B cell (primary cell): ENCODE results near the gene KISS1R. TPM values are rescaled to one million over a fixed set of nuclear protein-coding genes. Genes with fewer than 3 reads are reported as not detected.
A peak's percentile ranks its signal among the peaks of the same experiment; 100 is the strongest.

ENCODE experiments used
- ATAC-seq: fragments of 200-7000 bp; cut with Tn5 transposase; one replicate; pipeline ENCODE4 v1.10.0; 2021; ENCODE audit warnings: low read depth, mild to moderate bottlenecking, moderate number of reproducible peaks, moderate library complexity
- CTCF ChIA-PET: fragments of 350-600 bp; sonication (Branson Sonifier 250); formaldehyde crosslinking; loops from one replicate; lab custom pipeline; 2021; ENCODE audit warnings: antibody characterized with exemption, inconsistent platforms; lab: Charles Lee
- POLR2A ChIA-PET: fragments of 350-600 bp; sonication (Branson Sonifier 250); formaldehyde crosslinking; loops from one replicate; lab custom pipeline; 2021; ENCODE audit warnings: antibody characterized with exemption; lab: Charles Lee
- DNase-seq: peaks from one replicate; pipeline ENCODE4 v3.0.0; 2013
- H2AFZ ChIP-seq: 2 replicates; pipeline ENCODE4 v1.6.1; 2012; ENCODE audit warnings: mild to moderate bottlenecking, low read depth, low read length; ENCODE audit not compliant: insufficient read depth, poor library complexity, severe bottlenecking
- H3K27ac ChIP-seq, 2 donors: 1 replicate in 1 of 2; 2 replicates in 1 of 2; pipeline ENCODE4 v1.5.1; 2012 to 2013; ENCODE audit warnings: low read length in 2 of 2, mild to moderate bottlenecking in 2 of 2, moderate library complexity in 1 of 2
- H3K27me3 ChIP-seq, 4 experiments: fragments of 200-600 bp in 1 of 4; sonication (generic) in 1 of 4; replicated peaks in 1 of 4; 1 replicate in 2 of 4; 2 replicates in 2 of 4; pipeline versions ENCODE4 v1.6.1 to v1.7.0; 2013 to 2016; ENCODE audit warnings: low read length in 3 of 4, mild to moderate bottlenecking in 2 of 4, mixed read lengths in 1 of 4, moderate library complexity in 1 of 4; ENCODE audit not compliant: insufficient read depth in 4 of 4, control insufficient read depth in 3 of 4; ENCODE audit errors: control extremely low read depth in 1 of 4
- H3K36me3 ChIP-seq, 2 experiments: replicated peaks in 1 of 2; 1 replicate in 1 of 2; 2 replicates in 1 of 2; pipeline versions ENCODE4 v1.6.1 to v1.7.1; 2013; ENCODE audit warnings: low read length in 1 of 2; ENCODE audit not compliant: insufficient read depth in 2 of 2, control insufficient read depth in 1 of 2; ENCODE audit errors: control extremely low read depth in 1 of 2, extremely low read depth in 1 of 2
- H3K4me1 ChIP-seq, 2 donors: fragments of 200-600 bp in 1 of 2; sonication (generic) in 1 of 2; 1 replicate in 1 of 2; 2 replicates in 1 of 2; pipeline versions ENCODE4 v1.5.1 to v1.6.1; 2013 to 2017; ENCODE audit warnings: low read length in 2 of 2; ENCODE audit not compliant: control insufficient read depth in 2 of 2, insufficient read depth in 2 of 2
- H3K4me2 ChIP-seq: replicated peaks from 2 replicates; pipeline ENCODE3; 2012; ENCODE audit warnings: mild to moderate bottlenecking, low read depth, low read length; ENCODE audit not compliant: poor library complexity, severe bottlenecking
- H3K4me3 ChIP-seq, 5 experiments: fragments of 200-600 bp in 1 of 5; sonication (generic) in 1 of 5; 1 replicate in 3 of 5; 2 replicates in 2 of 5; pipeline versions ENCODE4 v1.5.1 to v1.7.0; 2011 to 2016; ENCODE audit warnings: low read length in 4 of 5, mild to moderate bottlenecking in 4 of 5, low read depth in 2 of 5, control low read depth in 1 of 5, moderate library complexity in 1 of 5; ENCODE audit not compliant: insufficient read depth in 1 of 5; ENCODE audit errors: control extremely low read depth in 1 of 5, extremely low read depth in 1 of 5
- H3K79me2 ChIP-seq: fragments of 200-600 bp; sonication (generic); one replicate; pipeline ENCODE4 v1.6.0; 2016; ENCODE audit warnings: low read length; ENCODE audit not compliant: control insufficient read depth, insufficient read depth
- H3K9ac ChIP-seq: fragments of 200-600 bp; sonication (generic); 2 replicates; pipeline ENCODE4 v1.6.1; 2017; ENCODE audit warnings: mild to moderate bottlenecking, low read length, moderate library complexity
- H3K9me3 ChIP-seq, 3 donors: one replicate each; pipeline versions ENCODE4 v1.6.1 to v1.7.1; 2013; ENCODE audit warnings: low read length in 2 of 3; ENCODE audit not compliant: control insufficient read depth in 2 of 3, insufficient read depth in 1 of 3; ENCODE audit errors: control extremely low read depth in 1 of 3
- H4K20me1 ChIP-seq: 2 replicates; pipeline ENCODE4 v1.6.0; 2012; ENCODE audit warnings: mild to moderate bottlenecking, low read length; ENCODE audit not compliant: insufficient read depth, control insufficient read depth, poor library complexity, severe bottlenecking
- H3K27ac Mint-ChIP-seq: one replicate; pipeline ENCODE4 v1.8.0; 2021; ENCODE audit warnings: mixed read lengths
- H3K27me3 Mint-ChIP-seq: one replicate; pipeline ENCODE4 v1.8.0; 2021; ENCODE audit warnings: mixed read lengths
- H3K4me1 Mint-ChIP-seq: one replicate; pipeline ENCODE4 v1.8.0; 2021; ENCODE audit warnings: mixed read lengths
- H3K4me3 Mint-ChIP-seq: one replicate; pipeline ENCODE4 v1.8.0; 2021; ENCODE audit warnings: mixed read lengths
- H3K9me3 Mint-ChIP-seq: one replicate; pipeline ENCODE4 v1.8.0; 2022; ENCODE audit warnings: mixed read lengths; ENCODE audit not compliant: insufficient read depth
- EZH2 ChIP-seq: IDR thresholded peaks from 2 replicates; pipeline ENCODE4 v1.6.1; 2012; ENCODE audit warnings: borderline replicate concordance, low read depth, mild to moderate bottlenecking, moderate library complexity, low read length; ENCODE audit not compliant: insufficient read depth, poor library complexity, severe bottlenecking
- WGBS: methylation state at CpG from one replicate; pipeline ENCODE4 v1.1.5; 2013; ENCODE audit warnings: missing lambda C conversion rate; ENCODE audit not compliant: insufficient coverage; 5-methylcytosine and 5-hydroxymethylcytosine counted together
- intact Hi-C: fragments of 100-400 bp; cut with micrococcal nuclease; formaldehyde crosslinking; loops from one replicate; pipeline ENCODE4 v1.10.0; 2022
- polyA plus RNA-seq: library from polyadenylated mRNA; depleted of rRNA; stranded (reverse); fragments of >200 nt; gene quantifications from 2 replicates; pipeline ENCODE4 v1.2.3, GENCODE V29; 2012
- total RNA-seq, 2 donors: library from RNA; stranded (reverse); fragments of 120-200 nt in 1 of 2; gene quantifications; 1 replicate in 1 of 2; 2 replicates in 1 of 2; pipeline versions ENCODE4 v1.2.3 to v1.2.4, GENCODE V29; 2013 to 2022
- TF ChIP-seq, protein P1 (sequence below): fragments of 200-600 bp; IDR thresholded peaks from one replicate; pipeline ENCODE4 v1.8.0; 2022; ENCODE audit warnings: antibody characterized with exemption, mild to moderate bottlenecking

The KISS1R gene
- total and polyA plus RNA-seq, 2 donors (not counting 1 experiment from before 2014, with no cell fraction given) = 0.79 to 1.3 TPM

DNA sequence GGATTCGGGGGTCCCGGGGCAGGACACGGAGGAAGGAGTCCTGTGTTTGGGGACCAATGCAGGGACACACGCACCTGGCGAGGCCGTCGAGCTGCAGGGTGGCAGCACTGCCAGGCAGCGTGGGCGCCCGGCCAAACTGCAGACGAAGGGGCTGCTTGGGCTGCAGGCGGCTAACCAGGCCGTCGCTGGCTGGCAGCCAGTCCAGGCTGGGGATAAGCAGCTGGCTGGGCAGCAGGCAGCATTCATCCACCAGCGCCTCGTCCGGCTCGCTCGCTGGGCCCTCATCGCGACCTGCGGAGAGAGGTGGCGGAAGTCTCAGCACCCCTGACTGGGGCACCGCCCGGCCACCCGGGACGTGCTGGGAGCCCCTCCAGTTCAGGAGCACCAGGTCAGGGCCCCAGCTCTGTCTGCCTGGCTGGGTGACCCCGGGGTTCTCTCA is 46.2 kb upstream of the KISS1R start:
- no peaks in the 10 kb centered on the region for H3K9me3 Mint-ChIP-seq
- Histone ChIP-seq H3K9ac (no peak overlapping the region), H3K27me3 (no peaks in the 10 kb centered on the region), H4K20me1 (peaks cover 7% of the 10 kb centered on the region), H3K27ac (no peak overlapping the region), H3K9me3 (peaks cover 0 to 5% (median 0%) of the 10 kb centered on the region in 3 donors), H3K4me3 (no peak overlapping the region), H2AFZ (no peak overlapping the region), H3K4me1 (peaks cover 8 to 17% of the 10 kb centered on the region in 2 donors), H3K4me2 (no peak overlapping the region), H3K36me3 (peaks cover 0 to 17% of the 10 kb centered on the region in 2 experiments), H3K79me2 (no peaks in the 10 kb centered on the region)
- intact Hi-C loops = no loop called here
- no peak overlapping the region for H3K4me3 Mint-ChIP-seq
- over 99% methylated on average over 28 of the region's 28 CpGs for WGBS
- H3K27ac Mint-ChIP-seq = no peak overlapping the region
- H3K27me3 Mint-ChIP-seq = no peaks in the 10 kb centered on the region
- ATAC-seq (no peak), DNase-seq (no peak)
- peaks cover 9% of the 10 kb centered on the region for H3K4me1 Mint-ChIP-seq
- POLR2A ChIA-PET = interaction anchor here (0.7 kb wide), 1 partner anchor 103 kb away, joined by 9 read pairs; no protein-coding TSS in a partner anchor
- CTCF ChIA-PET = no interaction called here
- TF ChIP-seq EZH2 = no peak
- TF ChIP-seq, protein P1, sequence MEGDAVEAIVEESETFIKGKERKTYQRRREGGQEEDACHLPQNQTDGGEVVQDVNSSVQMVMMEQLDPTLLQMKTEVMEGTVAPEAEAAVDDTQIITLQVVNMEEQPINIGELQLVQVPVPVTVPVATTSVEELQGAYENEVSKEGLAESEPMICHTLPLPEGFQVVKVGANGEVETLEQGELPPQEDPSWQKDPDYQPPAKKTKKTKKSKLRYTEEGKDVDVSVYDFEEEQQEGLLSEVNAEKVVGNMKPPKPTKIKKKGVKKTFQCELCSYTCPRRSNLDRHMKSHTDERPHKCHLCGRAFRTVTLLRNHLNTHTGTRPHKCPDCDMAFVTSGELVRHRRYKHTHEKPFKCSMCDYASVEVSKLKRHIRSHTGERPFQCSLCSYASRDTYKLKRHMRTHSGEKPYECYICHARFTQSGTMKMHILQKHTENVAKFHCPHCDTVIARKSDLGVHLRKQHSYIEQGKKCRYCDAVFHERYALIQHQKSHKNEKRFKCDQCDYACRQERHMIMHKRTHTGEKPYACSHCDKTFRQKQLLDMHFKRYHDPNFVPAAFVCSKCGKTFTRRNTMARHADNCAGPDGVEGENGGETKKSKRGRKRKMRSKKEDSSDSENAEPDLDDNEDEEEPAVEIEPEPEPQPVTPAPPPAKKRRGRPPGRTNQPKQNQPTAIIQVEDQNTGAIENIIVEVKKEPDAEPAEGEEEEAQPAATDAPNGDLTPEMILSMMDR = no peak

DNA sequence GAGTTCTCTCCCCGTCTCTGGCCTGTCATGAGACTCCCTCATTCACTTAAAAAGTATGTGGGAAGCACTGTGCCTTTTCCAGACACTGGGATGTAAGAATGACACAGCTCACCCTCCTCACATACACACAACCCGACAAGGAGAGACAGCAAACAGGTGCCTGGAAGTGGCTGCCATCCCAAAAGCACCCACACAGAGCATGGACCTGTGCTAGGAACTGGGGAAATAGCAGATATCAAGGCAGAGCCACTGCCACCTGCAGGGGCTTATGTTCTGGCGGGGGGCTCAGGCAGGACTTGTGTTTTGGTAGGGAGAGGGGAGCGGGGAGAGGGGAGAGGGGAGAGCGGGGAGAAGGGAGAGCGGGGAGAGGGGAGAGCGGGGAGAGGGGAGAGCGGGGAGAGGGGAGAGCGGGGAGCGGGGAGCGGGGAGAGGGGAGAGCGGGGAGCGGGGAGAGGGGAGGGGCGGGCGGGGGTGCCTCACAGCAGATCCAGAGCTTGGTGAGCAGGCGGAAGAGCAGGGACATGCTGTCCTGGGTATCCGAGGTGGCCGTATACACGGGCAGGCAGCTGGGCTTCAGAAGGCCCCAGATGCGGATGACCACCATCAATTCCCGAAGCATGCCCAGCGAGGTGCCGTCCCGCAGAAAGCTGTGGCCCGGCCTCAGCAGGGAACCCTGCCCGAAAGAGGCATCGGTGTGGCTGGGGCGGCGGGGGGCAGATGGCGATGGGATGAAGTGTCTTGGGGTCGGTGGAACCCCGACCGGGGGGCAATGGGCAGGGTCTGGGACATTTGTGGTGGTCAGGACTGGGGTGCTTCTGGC is 45.5 kb upstream of the KISS1R start:
- H3K4me3 Mint-ChIP-seq = no peak overlapping the region
- no peaks in the 10 kb centered on the region for H3K9me3 Mint-ChIP-seq
- peaks cover 7% of the 10 kb centered on the region for H4K20me1 ChIP-seq
- DNase-seq (peak; percentile 73), ATAC-seq (no peak)
- WGBS = 95% methylated on average over 18 of the region's 33 CpGs
- intact Hi-C loops = no loop called here
- H3K4me1 Mint-ChIP-seq = peaks cover 9% of the 10 kb centered on the region
- no peak overlapping the region for H2AFZ ChIP-seq
- peak overlapping the region; percentile 72 for H3K4me2 ChIP-seq
- peaks cover 0 to 5% (median 0%) of the 10 kb centered on the region in 3 donors for H3K9me3 ChIP-seq
- H3K9ac ChIP-seq = peak overlapping the region; percentile 49
- no peaks in the 10 kb centered on the region for H3K27me3 Mint-ChIP-seq
- peaks cover 0 to 17% of the 10 kb centered on the region in 2 experiments for H3K36me3 ChIP-seq
- TF ChIP-seq EZH2 = no peak
- TF ChIP-seq, protein P1 = no peak
- no peaks in the 10 kb centered on the region for H3K27me3 ChIP-seq
- peaks cover 8 to 17% of the 10 kb centered on the region in 2 donors for H3K4me1 ChIP-seq
- ChIA-PET POLR2A (interaction anchor here (0.7 kb wide), 1 partner anchor 104 kb away, joined by 9 read pairs; no protein-coding TSS in a partner anchor), CTCF (no interaction called here)
- H3K27ac Mint-ChIP-seq = peak overlapping the region; percentile 50
- no peaks in the 10 kb centered on the region for H3K79me2 ChIP-seq
- H3K4me3 ChIP-seq = peak overlapping the region in 2 of 5 experiments; percentile 45 to 60
- H3K27ac ChIP-seq = peak overlapping the region; percentile 38 to 45
